Fibroblast of the conjunctiva (primary cell): Measurements from ENCODE around the gene FTO.

Experiments used
- DNase-seq: peaks from one replicate; pipeline ENCODE4 v3.0.0-alpha.2; 2010; ENCODE audit warnings: low read depth

FTO gene

GRCh38 chr16:53900667-53901066 lies 196.7 kb downstream of the FTO start:
- no peak for DNase-seq

GRCh38 chr16:53901408-53901807 lies 197.5 kb downstream of the FTO start:
- DNase-seq: no peak

GRCh38 chr16:53904533-53904932 lies 200.6 kb downstream of the FTO start:
- DNase-seq: no peak

GRCh38 chr16:53905028-53905427 lies 201.1 kb downstream of the FTO start:
- no peak for DNase-seq

GRCh38 chr16:53908731-53909130 lies 204.8 kb downstream of the FTO start:
- no peak for DNase-seq

- DNase-seq: no peak
Measured at GRCh38 chr16:53910990-53911389, 207.0 kb downstream of the FTO start.

GRCh38 chr16:53911513-53911912 lies 207.6 kb downstream of the FTO start:
- DNase-seq: no peak

- no peak for DNase-seq
Measured at GRCh38 chr16:53912155-53912554, 208.2 kb downstream of the FTO start.

- peak; percentile 80 for DNase-seq
Measured at GRCh38 chr16:53913099-53913870, 209.3 kb downstream of the FTO start.

GRCh38 chr16:53913920-53914319 lies 210.0 kb downstream of the FTO start:
- DNase-seq: no peak

- DNase-seq: no peak
Measured at GRCh38 chr16:53914736-53915135, 210.8 kb downstream of the FTO start.

- no peak for DNase-seq
Measured at GRCh38 chr16:53915452-53916160, 211.7 kb downstream of the FTO start.

- DNase-seq: no peak
Measured at GRCh38 chr16:53920988-53921387, 217.0 kb downstream of the FTO start.

GRCh38 chr16:53922067-53922806 lies 218.3 kb downstream of the FTO start:
- no peak for DNase-seq

GRCh38 chr16:53922807-53923571 lies 219.0 kb downstream of the FTO start:
- no peak for DNase-seq

GRCh38 chr16:53924331-53925106 lies 220.6 kb downstream of the FTO start:
- DNase-seq: no peak

GRCh38 chr16:53925107-53925410 lies 221.1 kb downstream of the FTO start:
- no peak for DNase-seq

GRCh38 chr16:53925526-53925925 lies 221.6 kb downstream of the FTO start:
- DNase-seq: no peak

GRCh38 chr16:53926209-53926608 lies 222.3 kb downstream of the FTO start:
- DNase-seq: no peak

GRCh38 chr16:53932975-53933374 lies 229.0 kb downstream of the FTO start:
- DNase-seq: no peak

- no peak for DNase-seq
Measured at GRCh38 chr16:53933407-53933806, 229.5 kb downstream of the FTO start.

- DNase-seq: no peak
Measured at GRCh38 chr16:53936052-53936451, 232.1 kb downstream of the FTO start.
